Large intestine (tissue), 3 donors: ENCODE results near the gene PDGFA. TPM values are rescaled to one million over a fixed set of nuclear protein-coding genes. Genes with fewer than 3 reads are reported as not detected.

Experiments
- DNase-seq, 2 donors: peaks; one replicate each; pipeline versions ENCODE4 v3.0.0 to v3.0.0-alpha.2; 2013
- H3K27ac ChIP-seq: one replicate; pipeline ENCODE4 v1.5.1; 2013; ENCODE audit warnings: low read length
- H3K27me3 ChIP-seq: 2 replicates; pipeline ENCODE4 v1.6.1; 2013; ENCODE audit warnings: low read length; ENCODE audit not compliant: control insufficient read depth, insufficient read depth
- H3K36me3 ChIP-seq: 2 replicates; pipeline ENCODE4 v1.6.1; 2013; ENCODE audit warnings: low read length; ENCODE audit not compliant: control insufficient read depth, insufficient read depth
- H3K4me1 ChIP-seq: one replicate; pipeline ENCODE4 v1.6.1; 2013; ENCODE audit warnings: low read length; ENCODE audit not compliant: control insufficient read depth, insufficient read depth
- H3K4me3 ChIP-seq: one replicate; pipeline ENCODE4 v1.5.1; 2013; ENCODE audit warnings: low read length
- H3K9me3 ChIP-seq: one replicate; pipeline ENCODE4 v1.6.1; 2013; ENCODE audit warnings: mild to moderate bottlenecking, low read depth, low read length, moderate library complexity; ENCODE audit not compliant: control insufficient read depth
- WGBS: methylation state at CpG from one replicate; pipeline ENCODE4 v1.1.5; 2013; ENCODE audit warnings: low lambda C conversion rate; ENCODE audit not compliant: insufficient coverage; 5-methylcytosine and 5-hydroxymethylcytosine counted together
- polyA plus RNA-seq: library from polyadenylated mRNA; unstranded; fragments of 120-200 nt; gene quantifications from one replicate; pipeline ENCODE4 v1.2.1, GENCODE V29; 2013

PDGFA gene
- polyA plus RNA-seq, 1 donor: 104 TPM

- H3K9me3 ChIP-seq: peaks cover 7% of the 10 kb centered on the region
- no peaks in the 10 kb centered on the region for H3K36me3 ChIP-seq
- no peaks in the 10 kb centered on the region for H3K27me3 ChIP-seq
- no CpG with 5 or more reads among the region's 16 CpGs for WGBS
- H3K4me3 ChIP-seq: no peak overlapping the region
- H3K4me1 ChIP-seq: peaks cover 29% of the 10 kb centered on the region
- no peak for DNase-seq
- no peak overlapping the region for H3K27ac ChIP-seq
Measured at GRCh38 chr7:486216-486743, 33.4 kb downstream of the PDGFA start.

DNA sequence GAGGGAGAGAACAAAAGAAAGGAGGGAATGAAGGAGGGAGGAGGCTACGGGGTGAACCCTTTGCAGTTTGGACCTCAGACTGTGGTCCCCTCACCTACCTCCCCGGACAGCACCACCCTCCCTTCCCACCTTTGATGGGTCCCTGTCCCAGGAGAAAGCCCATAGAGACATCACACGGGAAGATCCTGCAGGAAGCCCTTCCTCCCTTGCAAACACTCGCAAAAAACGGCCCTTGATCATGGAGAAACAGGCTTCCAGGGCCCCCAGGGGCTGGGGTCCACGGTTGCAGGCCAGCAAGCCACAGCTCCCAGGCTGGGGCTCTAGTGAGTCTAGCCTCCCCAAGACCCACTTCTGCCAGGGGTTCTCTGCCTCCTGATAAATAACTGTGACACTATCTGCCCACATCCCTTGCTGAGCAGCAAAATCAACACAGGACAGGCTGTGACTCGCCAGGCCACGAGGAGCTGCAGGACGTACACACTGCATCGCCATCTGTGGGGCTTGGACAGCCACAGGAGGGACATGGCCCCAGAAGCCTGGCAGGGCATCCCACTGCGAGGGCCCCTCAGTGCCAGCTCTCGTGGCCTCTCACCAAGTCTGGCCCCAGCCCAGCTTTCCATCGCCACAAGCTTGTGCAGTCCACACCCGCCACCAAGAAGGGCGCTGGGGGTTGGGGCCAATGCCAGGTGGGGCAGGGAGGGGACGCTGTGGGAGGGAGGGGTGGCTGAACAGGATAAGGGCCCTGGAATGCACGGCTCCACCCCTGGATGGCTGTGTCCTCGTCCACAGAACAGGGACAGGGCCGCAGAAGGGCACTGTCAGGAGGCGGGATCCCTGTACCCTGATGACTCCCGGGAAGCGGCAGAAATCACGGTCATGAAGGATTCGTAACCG lies 34.2 kb downstream of the PDGFA start:
- Histone ChIP-seq H3K36me3 (no peaks in the 10 kb centered on the region), H3K4me1 (peaks cover 37% of the 10 kb centered on the region), H3K9me3 (peaks cover 7% of the 10 kb centered on the region), H3K27me3 (no peaks in the 10 kb centered on the region), H3K27ac (peak overlapping the region; percentile 16), H3K4me3 (no peak overlapping the region)
- WGBS: no CpG with 5 or more reads among the region's 25 CpGs
- DNase-seq: peak; percentile 37 to 61

DNA sequence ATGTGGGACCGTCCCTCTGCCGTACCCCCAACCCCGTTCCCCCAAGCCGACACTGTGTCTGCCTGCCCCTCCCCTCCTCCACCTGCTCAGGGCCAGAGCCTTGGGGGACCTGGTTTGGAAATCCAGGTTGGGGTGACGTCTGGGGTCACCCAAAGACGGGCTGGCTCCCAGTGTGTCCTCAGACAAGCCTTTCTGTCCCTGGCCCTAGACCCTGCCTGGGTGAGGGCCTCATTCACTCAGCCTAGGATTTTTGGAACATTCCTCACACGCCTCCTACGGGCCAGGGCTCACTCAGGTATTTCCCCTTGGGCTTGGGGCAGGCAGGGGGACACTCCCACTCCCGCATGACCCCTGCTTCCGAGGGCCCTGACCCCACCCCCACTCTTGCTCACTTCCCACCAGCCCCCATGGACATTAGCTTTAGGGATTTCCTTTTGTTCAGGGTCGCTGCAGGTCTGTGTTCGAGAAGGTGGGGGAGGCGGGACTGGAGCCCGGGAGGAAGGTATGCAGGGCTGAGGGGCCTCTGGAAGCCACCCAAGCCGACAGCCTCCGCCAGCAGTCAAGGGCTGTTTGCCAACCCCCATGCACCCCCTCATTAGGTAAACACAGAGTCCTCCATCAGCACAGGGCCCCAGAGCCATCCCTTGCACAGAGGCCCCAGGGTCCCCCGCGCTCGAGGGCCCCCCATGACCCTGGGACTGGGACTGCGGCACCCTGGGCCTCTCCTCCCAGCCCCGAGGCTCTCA lies 35.1 kb downstream of the PDGFA start:
- H3K9me3 ChIP-seq: peaks cover 7% of the 10 kb centered on the region
- WGBS: no CpG with 5 or more reads among the region's 21 CpGs
- no peaks in the 10 kb centered on the region for H3K27me3 ChIP-seq
- no peaks in the 10 kb centered on the region for H3K36me3 ChIP-seq
- peaks cover 40% of the 10 kb centered on the region for H3K4me1 ChIP-seq
- no peak overlapping the region for H3K4me3 ChIP-seq
- H3K27ac ChIP-seq: peak overlapping the region; percentile 16
- DNase-seq: peak; percentile 57 to 81

GRCh38 chr7:483656-484355 lies 35.8 kb downstream of the PDGFA start:
- Histone ChIP-seq H3K27ac (no peak overlapping the region), H3K27me3 (no peaks in the 10 kb centered on the region), H3K36me3 (no peaks in the 10 kb centered on the region), H3K4me3 (no peak overlapping the region), H3K4me1 (peaks cover 40% of the 10 kb centered on the region), H3K9me3 (peaks cover 7% of the 10 kb centered on the region)
- 80% methylated on average over 1 of the region's 10 CpGs for WGBS
- no peak for DNase-seq

GRCh38 chr7:482521-483083 lies 37.0 kb downstream of the PDGFA start:
- no peak for DNase-seq
- no peak overlapping the region for H3K4me3 ChIP-seq
- no peaks in the 10 kb centered on the region for H3K36me3 ChIP-seq
- H3K27me3 ChIP-seq: no peaks in the 10 kb centered on the region
- peaks cover 7% of the 10 kb centered on the region for H3K9me3 ChIP-seq
- no CpG with 5 or more reads among the region's 1 CpG for WGBS
- peaks cover 40% of the 10 kb centered on the region for H3K4me1 ChIP-seq
- no peak overlapping the region for H3K27ac ChIP-seq

GRCh38 chr7:481219-481930 lies 38.3 kb downstream of the PDGFA start:
- H3K27me3 ChIP-seq: no peaks in the 10 kb centered on the region
- no peak overlapping the region for H3K27ac ChIP-seq
- no peak overlapping the region for H3K4me3 ChIP-seq
- peaks cover 39% of the 10 kb centered on the region for H3K4me1 ChIP-seq
- WGBS: no CpG with 5 or more reads among the region's 15 CpGs
- H3K36me3 ChIP-seq: no peaks in the 10 kb centered on the region
- no peak for DNase-seq
- H3K9me3 ChIP-seq: peaks cover 7% of the 10 kb centered on the region

DNA sequence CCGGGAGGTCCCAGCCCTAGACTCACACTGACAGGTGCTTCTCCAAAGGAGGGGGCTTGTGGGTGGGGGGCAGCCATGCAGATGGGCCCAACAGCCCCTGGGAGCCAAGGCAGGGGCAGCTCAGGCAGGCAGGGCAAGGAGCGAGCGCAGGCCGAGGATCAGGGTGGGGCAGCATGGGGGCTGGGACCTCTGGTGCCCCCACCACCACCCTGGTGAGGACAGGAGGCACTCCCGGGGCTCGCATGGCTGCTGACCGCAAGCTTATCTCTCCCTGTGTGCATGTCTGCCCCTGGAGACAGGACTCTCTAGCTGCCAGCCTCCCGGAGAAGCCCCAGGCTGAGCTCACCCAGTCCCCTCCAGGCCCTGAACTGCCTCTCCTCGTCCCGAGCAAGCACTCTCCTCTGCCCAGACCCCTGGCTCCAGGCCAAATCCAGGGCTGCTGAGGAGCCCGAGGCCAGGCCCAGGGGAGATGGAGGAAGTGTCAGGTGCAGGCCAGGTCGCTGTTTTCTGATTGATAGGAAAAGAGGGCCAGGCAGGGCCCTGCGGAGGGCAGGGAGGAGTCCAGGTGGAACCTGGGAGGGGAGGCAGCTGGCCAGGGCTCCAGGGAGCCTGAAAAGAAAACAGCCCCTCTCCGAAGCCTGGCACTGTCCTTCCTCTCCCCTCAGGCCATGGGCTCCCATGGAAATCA lies 39.0 kb downstream of the PDGFA start:
- Histone ChIP-seq H3K27me3 (no peaks in the 10 kb centered on the region), H3K36me3 (no peaks in the 10 kb centered on the region), H3K4me1 (peaks cover 33% of the 10 kb centered on the region), H3K4me3 (no peak overlapping the region), H3K27ac (no peak overlapping the region), H3K9me3 (peaks cover 7% of the 10 kb centered on the region)
- peak in 1 of 2 donors; percentile 46 for DNase-seq
- no CpG with 5 or more reads among the region's 14 CpGs for WGBS

GRCh38 chr7:479948-480499 lies 39.6 kb downstream of the PDGFA start:
- Histone ChIP-seq H3K27me3 (no peaks in the 10 kb centered on the region), H3K4me3 (no peak overlapping the region), H3K4me1 (peaks cover 26% of the 10 kb centered on the region), H3K36me3 (no peaks in the 10 kb centered on the region), H3K27ac (no peak overlapping the region), H3K9me3 (peaks cover 7% of the 10 kb centered on the region)
- WGBS: no CpG with 5 or more reads among the region's 15 CpGs
- no peak for DNase-seq
